IMR-90 (cell line): ENCODE results near the gene ADIRF. TPM values are rescaled to one million over a fixed set of nuclear protein-coding genes. Genes with fewer than 3 reads are reported as not detected.

Experiments
- ATAC-seq: fragments of 200-7000 bp; cut with Tn5 transposase; 2 replicates; pipeline ENCODE4 v1.9.1; 2020; ENCODE audit warnings: low read depth, mild to moderate bottlenecking, moderate library complexity
- BruUV-seq: library from RNA; stranded (reverse); fragments of 400-500 nt; replicated peaks from 2 replicates; lab custom pipeline; 2021; lab: Mats Ljungman, UMichigan
- CTCF ChIA-PET: fragments of 300-600 bp; formaldehyde crosslinking; extraction: SDS; loops from one replicate; lab custom pipeline; 2021; ENCODE audit warnings: antibody characterized with exemption; lab: Yijun Ruan, JAX
- POLR2A ChIA-PET: fragments of 300-600 bp; sonication (Branson Sonifier 250); formaldehyde crosslinking; loops from one replicate; lab custom pipeline; 2022; ENCODE audit warnings: antibody characterized with exemption; ENCODE audit not compliant: unreplicated experiment; lab: Charles Lee
- DNase-seq: peaks from one replicate; pipeline ENCODE4 v3.0.0; 2013
- H2AFZ ChIP-seq: replicated peaks from 2 replicates; pipeline ENCODE3; 2013; ENCODE audit warnings: low read length, mild to moderate bottlenecking; ENCODE audit not compliant: poor library complexity
- H2AK5ac ChIP-seq: 2 replicates; pipeline ENCODE4 v1.6.1; 2013; ENCODE audit warnings: low read depth, low read length, inconsistent platforms
- H2AK9ac ChIP-seq: replicated peaks from 2 replicates; pipeline ENCODE3; 2013; ENCODE audit warnings: mild to moderate bottlenecking, low read depth, low read length, moderate library complexity; ENCODE audit not compliant: poor library complexity
- H2BK120ac ChIP-seq: 2 replicates; pipeline ENCODE4 v1.6.1; 2013; ENCODE audit warnings: low read depth, low read length, inconsistent platforms
- H2BK15ac ChIP-seq: 3 replicates; pipeline ENCODE4 v1.6.1; 2013; ENCODE audit warnings: low read depth, low read length, inconsistent platforms
- H2BK20ac ChIP-seq: 2 replicates; pipeline ENCODE4 v1.6.1; 2013; ENCODE audit warnings: low read depth, mild to moderate bottlenecking, inconsistent platforms, low read length, moderate library complexity
- H2BK5ac ChIP-seq: 2 replicates; pipeline ENCODE4 v1.6.1; 2013; ENCODE audit warnings: mild to moderate bottlenecking, low read depth, low read length, inconsistent platforms; ENCODE audit not compliant: poor library complexity, severe bottlenecking
- H3K14ac ChIP-seq: replicated peaks from 2 replicates; pipeline ENCODE4 v1.6.1; 2013; ENCODE audit warnings: low read depth, low read length, inconsistent platforms
- H3K18ac ChIP-seq: 2 replicates; pipeline ENCODE4 v1.6.1; 2013; ENCODE audit warnings: low read depth, low read length, control low read depth
- H3K23ac ChIP-seq: 2 replicates; pipeline ENCODE4 v1.6.1; 2013; ENCODE audit warnings: low read depth, low read length, inconsistent platforms
- H3K27ac ChIP-seq: 2 replicates; pipeline ENCODE4 v1.5.1; 2013; ENCODE audit warnings: mild to moderate bottlenecking, control low read depth, low read length; ENCODE audit not compliant: insufficient read depth
- H3K27me3 ChIP-seq: 2 replicates; pipeline ENCODE4 v1.6.1; 2013; ENCODE audit warnings: low read length; ENCODE audit not compliant: control insufficient read depth, insufficient read depth
- H3K36me3 ChIP-seq: 2 replicates; pipeline ENCODE4 v1.6.1; 2013; ENCODE audit warnings: low read length, mixed read lengths; ENCODE audit not compliant: control insufficient read depth, insufficient read depth
- H3K4ac ChIP-seq: 2 replicates; pipeline ENCODE4 v1.6.1; 2013; ENCODE audit warnings: low read depth, low read length, inconsistent platforms
- H3K4me1 ChIP-seq: 2 replicates; pipeline ENCODE4 v1.6.1; 2013; ENCODE audit warnings: low read length, mixed read lengths; ENCODE audit not compliant: control insufficient read depth, insufficient read depth
- H3K4me2 ChIP-seq: 2 replicates; pipeline ENCODE4 v1.6.1; 2013; ENCODE audit warnings: low read depth, mild to moderate bottlenecking, control low read depth, low read length, moderate library complexity
- H3K4me3 ChIP-seq: 2 replicates; pipeline ENCODE4 v1.5.1; 2013; ENCODE audit warnings: low read depth, mild to moderate bottlenecking, control low read depth, low read length, moderate library complexity; ENCODE audit not compliant: insufficient read depth
- H3K56ac ChIP-seq: 2 replicates; pipeline ENCODE4 v1.6.1; 2013; ENCODE audit warnings: low read length, inconsistent platforms; ENCODE audit not compliant: insufficient read depth; ENCODE audit errors: extremely low read depth
- H3K79me1 ChIP-seq, 2 experiments: 2 replicates each; pipeline ENCODE4 v1.6.1; 2013; ENCODE audit warnings: low read length in 2 of 2, inconsistent platforms in 1 of 2, low read depth in 1 of 2
- H3K9ac ChIP-seq: 2 replicates; pipeline ENCODE4 v1.6.1; 2013; ENCODE audit warnings: low read depth, low read length, control low read depth
- H3K9me1 ChIP-seq: 2 replicates; pipeline ENCODE4 v1.6.1; 2013; ENCODE audit warnings: low read length, inconsistent platforms; ENCODE audit not compliant: insufficient read depth
- H3K9me3 ChIP-seq: 2 replicates; pipeline ENCODE4 v1.6.1; 2013; ENCODE audit warnings: low read length; ENCODE audit not compliant: control insufficient read depth, insufficient read depth
- H4K20me1 ChIP-seq: 2 replicates; pipeline ENCODE4 v1.6.1; 2013; ENCODE audit warnings: low read length, inconsistent platforms; ENCODE audit not compliant: insufficient read depth
- H4K5ac ChIP-seq: 2 replicates; pipeline ENCODE4 v1.6.1; 2013; ENCODE audit warnings: mild to moderate bottlenecking, low read depth, low read length, control low read depth
- H4K8ac ChIP-seq, 2 experiments: 2 replicates each; pipeline ENCODE4 v1.6.1; 2013; ENCODE audit warnings: low read depth in 2 of 2, low read length in 2 of 2, control low read depth in 1 of 2, inconsistent platforms in 1 of 2
- H4K91ac ChIP-seq: 2 replicates; pipeline ENCODE4 v1.6.1; 2013; ENCODE audit warnings: low read depth, low read length, inconsistent platforms; ENCODE audit not compliant: insufficient read depth
- BHLHE40 ChIP-seq: fragments of 150-350 bp; IDR thresholded peaks from 2 replicates; pipeline ENCODE4 v1.6.1; 2016; ENCODE audit warnings: mild to moderate bottlenecking, low read depth, low read length
- CEBPB ChIP-seq: IDR thresholded peaks from 2 replicates; pipeline ENCODE4 v1.6.1; 2012; ENCODE audit warnings: low read depth, low read length, improper control_type of control experiment
- CHD1 ChIP-seq: IDR thresholded peaks from 2 replicates; pipeline ENCODE4 v1.6.1; 2012; ENCODE audit warnings: low read depth, low read length, improper control_type of control experiment
- FOS ChIP-seq: fragments of 150-350 bp; IDR thresholded peaks from 2 replicates; pipeline ENCODE4 v1.6.1; 2016; ENCODE audit warnings: low read depth, low read length
- MAFK ChIP-seq: IDR thresholded peaks from 2 replicates; pipeline ENCODE4 v1.6.1; 2012; ENCODE audit warnings: low read depth, low read length, improper control_type of control experiment
- MAZ ChIP-seq: IDR thresholded peaks from 2 replicates; pipeline ENCODE4 v1.6.1; 2012; ENCODE audit warnings: low read depth, mild to moderate bottlenecking, low read length, improper control_type of control experiment, moderate library complexity, borderline replicate concordance
- MXI1 ChIP-seq: IDR thresholded peaks from 2 replicates; pipeline ENCODE4 v1.6.1; 2012; ENCODE audit warnings: low read depth, mild to moderate bottlenecking, low read length, moderate library complexity, borderline replicate concordance
- NFE2L2 ChIP-seq: fragments of 150-350 bp; IDR thresholded peaks from 2 replicates; pipeline ENCODE4 v1.6.1; 2016; ENCODE audit warnings: low read depth, mild to moderate bottlenecking, low read length
- POLR2A ChIP-seq: IDR thresholded peaks from 2 replicates; pipeline ENCODE4 v1.6.1; 2012; ENCODE audit warnings: mild to moderate bottlenecking, low read depth, low read length
- RAD21 ChIP-seq: IDR thresholded peaks from 2 replicates; pipeline ENCODE4 v1.6.1; 2012; ENCODE audit warnings: low read length, improper control_type of control experiment
- RCOR1 ChIP-seq: IDR thresholded peaks from 2 replicates; pipeline ENCODE4 v1.6.1; 2012; ENCODE audit warnings: mild to moderate bottlenecking, low read length, improper control_type of control experiment; ENCODE audit not compliant: insufficient replicate concordance
- RFX5 ChIP-seq: IDR thresholded peaks from 2 replicates; pipeline ENCODE4 v1.8.0; 2012; ENCODE audit warnings: low read depth, mild to moderate bottlenecking, low read length, moderate library complexity
- SMC3 ChIP-seq: fragments of 150-350 bp; IDR thresholded peaks from 2 replicates; pipeline ENCODE4 v1.6.1; 2016; ENCODE audit warnings: low read depth, mild to moderate bottlenecking, antibody characterized with exemption, low read length, moderate library complexity
- WGBS, 2 experiments: methylation state at CpG; one replicate each; pipeline versions ENCODE4 v1.1.5 to v1.1.7; 2013; ENCODE audit warnings: missing lambda C conversion rate in 2 of 2; ENCODE audit not compliant: insufficient read length in 1 of 2; ENCODE audit errors: extremely low coverage in 2 of 2; 5-methylcytosine and 5-hydroxymethylcytosine counted together
- dilution Hi-C: fragments of 300-500 bp; cut with HindIII; formaldehyde crosslinking; loops from one replicate; pipeline ENCODE4 v1.14.3; 2018; ENCODE audit warnings: low sequenced_read_pairs; ENCODE audit not compliant: unreplicated experiment
- in situ Hi-C: fragments of 300-500 bp; cut with MboI; formaldehyde crosslinking; loops from 3 replicates; pipeline ENCODE4 v1.14.3; 2019; ENCODE audit warnings: low sequenced_read_pairs, inconsistent platforms, mixed read lengths
- intact Hi-C: fragments of 100-400 bp; cut with micrococcal nuclease; formaldehyde crosslinking; loops from 2 replicates; pipeline ENCODE4 v1.10.0; 2022
- polyA plus RNA-seq, 3 experiments: library from polyadenylated mRNA; depleted of rRNA; stranded (reverse); fragments of >200 nt; gene quantifications; 2 replicates each; pipeline ENCODE4 v1.2.3, GENCODE V29; 2012; ENCODE audit warnings: low replicate concordance in 1 of 3
- total RNA-seq: library from RNA; depleted of rRNA; stranded (reverse); fragments of >200 nt; gene quantifications from 2 replicates; pipeline ENCODE4 v1.2.3, GENCODE V29; 2012
- TF ChIP-seq, protein P1 (sequence below): fragments of 150-350 bp; IDR thresholded peaks from 2 replicates; pipeline ENCODE4 v1.6.1; 2016; ENCODE audit warnings: low read depth, mild to moderate bottlenecking, low read length, moderate library complexity, borderline replicate concordance
- TF ChIP-seq, protein P2 (sequence below): conservative IDR thresholded peaks from 2 replicates; pipeline ENCODE4 v1.5.1; 2012; ENCODE audit warnings: mild to moderate bottlenecking, low read depth, low read length, improper control_type of control experiment
- TF ChIP-seq, protein P3 (sequence below): fragments of 150-350 bp; IDR thresholded peaks from 2 replicates; pipeline ENCODE4 v1.6.1; 2017; ENCODE audit warnings: mild to moderate bottlenecking, antibody characterized with exemption, low read length, low read depth

ADIRF gene
- total and polyA plus RNA-seq, 2 of the 4 experiments (the other 2 are of a cell fraction), result 2.3 to 7.2 TPM

DNA sequence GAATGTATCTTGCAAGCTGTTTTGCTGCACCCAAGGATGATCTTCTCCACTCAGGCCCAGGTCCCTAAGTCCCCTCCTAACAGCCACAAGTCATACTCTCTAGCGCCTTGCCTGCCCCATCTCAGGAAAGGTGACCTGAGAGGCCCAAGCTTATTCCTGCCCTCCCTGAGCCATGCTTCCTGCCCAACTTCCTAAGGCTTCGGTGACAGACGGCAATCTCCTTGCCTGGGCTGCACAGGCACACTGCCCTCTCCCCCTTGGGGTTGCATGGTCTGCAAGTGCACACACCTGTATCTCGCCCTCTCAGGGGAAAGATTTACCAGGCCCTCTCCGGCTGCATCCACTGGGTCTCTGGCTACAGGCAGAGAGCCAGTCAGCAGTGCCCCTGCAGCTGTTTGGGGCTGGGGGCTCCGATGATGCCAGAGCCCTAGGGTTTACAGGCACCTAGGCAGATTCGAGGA is 771 bp upstream of the ADIRF start:
- no peak overlapping the region for H3K14ac ChIP-seq
- no peak overlapping the region for H4K8ac ChIP-seq
- H2BK20ac ChIP-seq, result no peak overlapping the region
- peak overlapping the region; percentile 40; the same call in 1 of the 2 replicates for H3K4ac ChIP-seq
- no peak overlapping the region for H3K9ac ChIP-seq
- dilution Hi-C loops (no loop called here), in situ Hi-C loops (no loop called here), intact Hi-C loops (no loop called here)
- no peak overlapping the region for H2BK15ac ChIP-seq
- peaks cover 20% of the 10 kb centered on the region for H3K9me1 ChIP-seq
- no peak overlapping the region for H2BK120ac ChIP-seq
- H3K23ac ChIP-seq, result no peak overlapping the region
- no peak overlapping the region for H2AFZ ChIP-seq
- peak overlapping the region; percentile 12; the same call in 1 of the 2 replicates for H4K91ac ChIP-seq
- H2AK5ac ChIP-seq, result peak overlapping the region; percentile 7
- ChIA-PET POLR2A (no interaction called here), CTCF (interaction anchor here (1.6 kb wide), 1 partner anchor 10 kb away, joined by 3 read pairs; no protein-coding TSS in a partner anchor)
- H3K27me3 ChIP-seq, result no peaks in the 10 kb centered on the region
- no peaks in the 10 kb centered on the region; the same call in 1 of the 2 replicates for H4K20me1 ChIP-seq
- no peak overlapping the region for H4K5ac ChIP-seq
- ATAC-seq, result no peak
- BruUV-seq, result no TSS peak
- H3K56ac ChIP-seq, result no peak overlapping the region
- DNase-seq, result no peak
- peak overlapping the region; percentile 98 for H2AK9ac ChIP-seq
- no peak overlapping the region for H3K18ac ChIP-seq
- peaks cover 0 to 38% of the 10 kb centered on the region in 2 experiments; a peak in 3 of 4 replicates for H3K79me1 ChIP-seq
- TF ChIP-seq, protein P1, sequence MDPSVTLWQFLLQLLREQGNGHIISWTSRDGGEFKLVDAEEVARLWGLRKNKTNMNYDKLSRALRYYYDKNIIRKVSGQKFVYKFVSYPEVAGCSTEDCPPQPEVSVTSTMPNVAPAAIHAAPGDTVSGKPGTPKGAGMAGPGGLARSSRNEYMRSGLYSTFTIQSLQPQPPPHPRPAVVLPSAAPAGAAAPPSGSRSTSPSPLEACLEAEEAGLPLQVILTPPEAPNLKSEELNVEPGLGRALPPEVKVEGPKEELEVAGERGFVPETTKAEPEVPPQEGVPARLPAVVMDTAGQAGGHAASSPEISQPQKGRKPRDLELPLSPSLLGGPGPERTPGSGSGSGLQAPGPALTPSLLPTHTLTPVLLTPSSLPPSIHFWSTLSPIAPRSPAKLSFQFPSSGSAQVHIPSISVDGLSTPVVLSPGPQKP, result no peak
- no peak for TF ChIP-seq RAD21
- no peak for TF ChIP-seq RCOR1
- no peak for TF ChIP-seq MAFK
- no peak for TF ChIP-seq RFX5
- TF ChIP-seq, protein P2, sequence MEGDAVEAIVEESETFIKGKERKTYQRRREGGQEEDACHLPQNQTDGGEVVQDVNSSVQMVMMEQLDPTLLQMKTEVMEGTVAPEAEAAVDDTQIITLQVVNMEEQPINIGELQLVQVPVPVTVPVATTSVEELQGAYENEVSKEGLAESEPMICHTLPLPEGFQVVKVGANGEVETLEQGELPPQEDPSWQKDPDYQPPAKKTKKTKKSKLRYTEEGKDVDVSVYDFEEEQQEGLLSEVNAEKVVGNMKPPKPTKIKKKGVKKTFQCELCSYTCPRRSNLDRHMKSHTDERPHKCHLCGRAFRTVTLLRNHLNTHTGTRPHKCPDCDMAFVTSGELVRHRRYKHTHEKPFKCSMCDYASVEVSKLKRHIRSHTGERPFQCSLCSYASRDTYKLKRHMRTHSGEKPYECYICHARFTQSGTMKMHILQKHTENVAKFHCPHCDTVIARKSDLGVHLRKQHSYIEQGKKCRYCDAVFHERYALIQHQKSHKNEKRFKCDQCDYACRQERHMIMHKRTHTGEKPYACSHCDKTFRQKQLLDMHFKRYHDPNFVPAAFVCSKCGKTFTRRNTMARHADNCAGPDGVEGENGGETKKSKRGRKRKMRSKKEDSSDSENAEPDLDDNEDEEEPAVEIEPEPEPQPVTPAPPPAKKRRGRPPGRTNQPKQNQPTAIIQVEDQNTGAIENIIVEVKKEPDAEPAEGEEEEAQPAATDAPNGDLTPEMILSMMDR, result no peak
- no peak for TF ChIP-seq FOS
- TF ChIP-seq POLR2A, result no peak
- TF ChIP-seq, protein P3, sequence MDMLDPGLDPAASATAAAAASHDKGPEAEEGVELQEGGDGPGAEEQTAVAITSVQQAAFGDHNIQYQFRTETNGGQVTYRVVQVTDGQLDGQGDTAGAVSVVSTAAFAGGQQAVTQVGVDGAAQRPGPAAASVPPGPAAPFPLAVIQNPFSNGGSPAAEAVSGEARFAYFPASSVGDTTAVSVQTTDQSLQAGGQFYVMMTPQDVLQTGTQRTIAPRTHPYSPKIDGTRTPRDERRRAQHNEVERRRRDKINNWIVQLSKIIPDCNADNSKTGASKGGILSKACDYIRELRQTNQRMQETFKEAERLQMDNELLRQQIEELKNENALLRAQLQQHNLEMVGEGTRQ, result no peak
- TF ChIP-seq NFE2L2, result no peak
- TF ChIP-seq MAZ, result no peak
- TF ChIP-seq BHLHE40, result no peak
- TF ChIP-seq MXI1, result no peak
- TF ChIP-seq CHD1, result no peak
- TF ChIP-seq SMC3, result no peak
- TF ChIP-seq CEBPB, result no peak
- H3K4me3 ChIP-seq, result no peak overlapping the region
- no peak overlapping the region for H3K4me2 ChIP-seq
- H2BK5ac ChIP-seq, result no peak overlapping the region
- H3K4me1 ChIP-seq, result peaks cover 36% of the 10 kb centered on the region
- no peaks in the 10 kb centered on the region for H3K36me3 ChIP-seq
- no peak overlapping the region for H3K27ac ChIP-seq
- WGBS, 2 experiments, result 90% methylated on average over 3 of the region's 7 CpGs; no CpG with 5 or more reads in 1 of the 2 experiments
- no peaks in the 10 kb centered on the region for H3K9me3 ChIP-seq
